GM19463 (cell line): ENCODE measurements around the gene TELO2.

Experiments used
- ATAC-seq: cut with Tn5 transposase; IDR thresholded peaks from one replicate; pipeline ENCODE4 v1.9.1; 2021; ENCODE audit warnings: mild to moderate bottlenecking, moderate library complexity; ENCODE audit not compliant: unreplicated experiment

Gene TELO2

DNA sequence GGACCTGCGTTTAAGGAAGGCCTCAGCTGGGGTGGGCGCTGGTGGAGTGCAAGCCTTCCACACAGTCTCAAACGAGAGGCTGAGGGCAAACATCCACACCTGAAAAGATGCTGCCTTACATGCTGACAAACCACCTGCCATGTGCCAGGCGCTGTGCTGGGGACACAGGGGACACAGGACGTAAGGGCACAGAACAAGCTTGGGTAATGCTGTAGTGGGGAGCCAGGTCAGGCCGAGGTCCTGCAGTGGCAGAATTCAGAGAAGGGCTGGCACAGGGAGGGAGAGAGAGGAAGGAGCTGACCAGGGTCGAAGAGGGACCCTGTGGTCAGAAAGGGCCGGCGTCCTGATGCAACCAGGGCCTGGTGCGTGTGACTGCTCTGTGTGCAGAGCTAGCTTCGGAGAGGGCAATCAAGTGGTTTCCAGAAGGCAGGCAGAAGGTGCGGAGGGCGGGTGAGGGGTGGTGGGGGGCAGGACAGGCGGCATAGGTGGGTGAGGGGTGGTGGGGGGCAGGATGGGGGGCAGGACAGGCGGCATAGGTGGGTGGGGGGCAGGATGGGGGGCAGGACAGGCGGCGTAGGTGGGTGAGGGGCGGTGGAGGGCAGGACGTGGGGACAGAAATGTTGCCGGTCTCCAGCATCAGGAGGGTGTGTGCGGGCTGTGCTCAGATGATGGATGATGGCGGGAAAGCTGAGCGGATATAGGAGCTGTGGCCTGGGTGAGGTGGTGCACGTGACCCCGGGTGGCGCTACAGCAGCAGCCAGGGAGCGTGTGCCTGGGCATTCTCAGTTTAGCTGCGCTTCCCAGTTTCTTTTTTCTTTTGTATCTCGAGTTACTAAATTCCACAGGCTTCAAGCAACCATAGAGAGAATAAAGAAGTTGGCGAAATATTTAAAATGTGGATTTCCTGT, 18.8 kb downstream of the TELO2 start:
- no peak for ATAC-seq

DNA sequence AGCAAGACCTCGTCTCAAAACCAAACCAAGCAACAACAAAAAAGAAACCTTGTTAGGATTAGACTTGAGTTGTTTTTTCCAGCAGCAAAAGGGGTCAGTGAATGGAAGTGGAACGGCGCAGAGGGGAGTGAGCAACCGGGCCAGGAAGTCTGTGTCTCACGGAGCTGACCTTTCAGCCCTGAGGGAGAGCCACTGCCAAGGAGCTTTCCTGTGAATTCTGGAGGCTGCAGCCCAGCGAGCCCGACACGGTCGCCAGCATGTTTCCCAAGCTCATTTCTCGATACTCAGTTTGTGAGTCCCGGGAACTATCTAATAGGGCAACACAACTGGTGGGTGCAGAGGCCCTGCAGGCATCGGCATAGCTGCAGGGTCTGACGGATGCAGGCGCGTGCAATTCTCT, 19.6 kb downstream of the TELO2 start:
- ATAC-seq, result no peak

DNA sequence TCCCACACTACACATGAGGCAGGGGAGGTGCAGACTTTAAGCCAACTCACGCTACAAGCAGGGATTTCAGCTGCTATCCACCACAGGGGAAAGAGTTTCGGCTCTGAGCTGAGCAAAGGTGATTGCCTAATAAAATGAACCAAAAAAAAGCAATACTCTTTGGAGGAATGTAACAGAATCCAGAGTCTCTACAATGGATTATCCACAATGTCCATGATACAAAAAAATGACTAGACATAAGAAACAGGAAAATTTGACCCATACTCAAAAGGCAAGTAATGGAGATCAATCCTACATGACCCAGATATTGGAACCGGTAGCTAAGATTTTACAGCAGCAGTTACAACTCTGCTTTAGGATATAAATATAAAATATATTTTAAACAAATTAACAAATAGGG, 21.3 kb downstream of the TELO2 start:
- no peak for ATAC-seq

DNA sequence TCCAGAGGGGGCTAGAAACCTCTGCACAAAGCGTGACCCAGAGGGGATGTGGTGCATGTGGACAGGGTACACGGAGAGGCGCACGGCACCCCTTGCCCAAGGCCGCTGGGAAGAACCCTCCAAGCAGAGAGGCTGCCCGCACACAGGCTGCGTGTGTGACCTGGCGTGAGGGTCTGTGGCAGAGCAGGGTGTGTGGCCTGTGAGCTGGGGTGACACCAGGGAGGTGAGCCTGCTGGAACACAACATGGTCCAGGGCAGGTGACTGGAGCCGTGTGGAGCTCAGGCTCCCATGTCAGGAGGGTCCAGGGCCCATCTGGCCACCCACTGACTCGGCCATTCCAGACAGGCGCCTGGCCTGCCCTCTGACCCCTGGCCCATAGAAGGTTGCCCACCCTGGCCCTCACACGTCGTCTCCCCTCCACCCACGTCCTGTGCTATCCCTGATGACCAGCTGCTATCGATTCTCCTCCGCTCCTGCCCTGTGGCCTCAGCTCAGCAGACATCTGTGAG, 25.5 kb downstream of the TELO2 start:
- ATAC-seq, result no peak

DNA sequence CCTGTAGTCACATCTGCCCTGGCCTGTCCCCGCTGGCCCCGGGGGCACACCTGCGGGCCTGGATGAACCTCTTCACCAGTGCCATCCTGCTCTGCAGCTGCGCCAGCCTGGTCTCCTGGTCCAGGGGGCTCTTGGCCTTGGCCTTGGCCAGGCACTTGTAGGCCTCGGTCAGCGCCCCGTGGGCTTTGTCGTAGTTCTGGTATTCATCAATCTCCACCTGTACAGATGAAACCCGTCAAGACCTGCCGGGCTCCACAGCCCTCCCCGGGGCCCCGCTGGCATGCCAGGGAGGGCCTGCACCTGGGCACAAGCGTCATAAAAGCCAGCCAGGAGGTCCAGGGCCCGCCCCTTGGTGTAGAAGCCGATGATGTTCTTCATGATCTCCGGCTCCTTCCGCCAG, 26.7 kb downstream of the TELO2 start:
- no peak for ATAC-seq

DNA sequence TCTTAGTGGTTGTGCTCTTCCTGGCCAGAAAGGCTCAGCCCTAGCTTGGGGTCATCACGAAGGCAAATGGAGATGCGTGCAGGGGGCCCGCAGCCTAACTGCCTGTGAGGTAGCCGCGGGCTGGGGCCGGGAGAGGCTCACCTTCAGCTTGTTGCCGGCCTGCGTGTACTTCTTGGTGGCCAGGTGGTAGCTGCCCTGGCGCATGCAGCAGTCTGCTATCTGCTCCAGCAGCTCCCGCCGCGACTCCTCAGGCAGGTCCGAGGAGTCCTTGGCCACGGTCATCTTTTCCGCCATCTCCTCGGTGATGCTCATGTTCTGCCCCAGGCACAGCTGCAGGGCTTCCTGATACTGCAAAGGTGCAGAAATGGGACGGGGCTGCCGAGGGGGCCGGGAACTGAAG, 27.3 kb downstream of the TELO2 start:
- ATAC-seq, result no peak

DNA sequence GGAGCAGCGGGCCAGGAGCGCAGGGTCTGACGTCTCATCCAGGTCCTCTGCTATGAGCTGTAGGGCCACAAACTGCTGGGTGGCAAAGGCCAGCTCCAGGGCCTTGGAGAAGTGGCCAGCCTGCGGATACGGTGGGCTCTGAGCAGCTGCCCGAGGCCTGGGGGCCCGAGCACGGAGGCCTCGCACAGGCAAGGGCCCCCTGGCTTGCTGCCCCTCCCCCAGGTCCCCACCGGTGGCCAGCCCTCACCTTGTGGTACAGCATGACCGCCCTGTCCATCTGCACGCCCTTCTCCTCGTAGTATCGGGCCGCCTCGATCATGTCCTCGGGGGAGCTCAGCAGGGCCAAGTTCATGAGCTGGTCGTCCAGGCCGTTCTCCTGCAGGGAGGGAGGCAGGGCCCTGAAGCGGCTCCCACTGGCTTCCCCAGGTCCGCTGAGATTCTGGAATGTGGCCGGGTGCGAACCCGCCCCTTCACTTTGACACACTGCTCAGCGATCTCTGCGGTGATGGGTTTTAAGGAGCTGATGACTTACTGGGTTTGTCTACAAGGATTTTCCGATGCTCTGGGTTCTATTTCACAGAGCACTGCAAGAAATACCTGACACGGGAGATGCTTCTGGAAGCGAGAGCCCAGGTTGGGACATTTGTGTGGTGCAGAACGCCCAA, 30.6 kb downstream of the TELO2 start:
- no peak for ATAC-seq

DNA sequence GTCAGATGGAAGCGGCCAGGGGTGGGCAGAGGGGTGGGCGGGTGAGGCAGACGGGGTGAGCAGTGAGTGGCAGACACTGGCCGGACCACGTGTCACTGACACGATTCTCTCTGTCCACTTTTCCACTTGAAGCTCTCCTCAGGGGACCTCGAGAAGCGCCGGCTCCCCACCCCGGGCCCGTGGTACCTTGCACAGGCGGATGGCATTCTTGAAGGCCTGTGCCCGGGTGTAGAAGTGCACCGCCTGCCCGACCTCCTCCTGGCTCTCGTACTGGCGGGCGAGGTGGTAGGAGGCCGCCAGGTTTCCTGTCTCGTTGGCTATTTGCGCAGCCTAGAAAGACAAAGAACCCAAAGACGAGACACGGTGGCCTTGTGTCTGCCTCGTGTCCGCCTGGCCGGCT, 31.2 kb downstream of the TELO2 start:
- no peak for ATAC-seq

DNA sequence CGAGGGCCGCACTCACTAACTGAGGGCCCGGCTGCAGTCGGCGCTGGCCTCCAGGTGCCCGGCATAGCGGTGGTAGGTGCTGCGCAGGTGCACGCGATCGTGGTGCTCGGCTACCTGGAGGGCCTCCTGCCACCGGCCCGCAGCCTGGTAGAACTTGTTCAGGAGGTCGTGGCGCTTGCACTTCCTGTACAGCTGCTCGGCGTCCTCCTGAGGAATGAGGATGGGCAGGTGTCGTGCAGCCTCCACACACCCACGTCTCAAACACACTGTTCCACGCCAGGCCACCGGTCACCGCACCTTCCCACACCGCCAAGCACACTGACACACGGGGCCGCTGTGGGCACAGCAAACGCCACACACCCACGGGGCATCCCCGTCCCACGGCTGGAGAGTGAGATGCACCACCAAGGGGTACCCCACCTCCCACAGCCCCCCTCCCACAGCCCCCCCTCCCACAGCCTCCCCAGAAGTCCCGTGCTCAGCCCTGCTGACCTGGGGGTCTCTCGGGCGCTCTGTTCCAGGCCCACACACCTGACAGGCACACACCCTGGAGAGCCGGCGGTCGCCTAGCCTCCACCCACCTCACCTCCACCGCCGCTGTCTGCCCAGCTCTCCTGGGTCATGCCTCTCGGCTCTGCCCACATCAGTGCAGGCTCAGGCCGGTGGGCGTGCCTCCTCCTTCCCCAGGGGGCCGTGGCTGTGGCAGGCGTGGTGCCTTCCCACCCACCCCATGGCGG, 32.9 kb downstream of the TELO2 start:
- no peak for ATAC-seq

DNA sequence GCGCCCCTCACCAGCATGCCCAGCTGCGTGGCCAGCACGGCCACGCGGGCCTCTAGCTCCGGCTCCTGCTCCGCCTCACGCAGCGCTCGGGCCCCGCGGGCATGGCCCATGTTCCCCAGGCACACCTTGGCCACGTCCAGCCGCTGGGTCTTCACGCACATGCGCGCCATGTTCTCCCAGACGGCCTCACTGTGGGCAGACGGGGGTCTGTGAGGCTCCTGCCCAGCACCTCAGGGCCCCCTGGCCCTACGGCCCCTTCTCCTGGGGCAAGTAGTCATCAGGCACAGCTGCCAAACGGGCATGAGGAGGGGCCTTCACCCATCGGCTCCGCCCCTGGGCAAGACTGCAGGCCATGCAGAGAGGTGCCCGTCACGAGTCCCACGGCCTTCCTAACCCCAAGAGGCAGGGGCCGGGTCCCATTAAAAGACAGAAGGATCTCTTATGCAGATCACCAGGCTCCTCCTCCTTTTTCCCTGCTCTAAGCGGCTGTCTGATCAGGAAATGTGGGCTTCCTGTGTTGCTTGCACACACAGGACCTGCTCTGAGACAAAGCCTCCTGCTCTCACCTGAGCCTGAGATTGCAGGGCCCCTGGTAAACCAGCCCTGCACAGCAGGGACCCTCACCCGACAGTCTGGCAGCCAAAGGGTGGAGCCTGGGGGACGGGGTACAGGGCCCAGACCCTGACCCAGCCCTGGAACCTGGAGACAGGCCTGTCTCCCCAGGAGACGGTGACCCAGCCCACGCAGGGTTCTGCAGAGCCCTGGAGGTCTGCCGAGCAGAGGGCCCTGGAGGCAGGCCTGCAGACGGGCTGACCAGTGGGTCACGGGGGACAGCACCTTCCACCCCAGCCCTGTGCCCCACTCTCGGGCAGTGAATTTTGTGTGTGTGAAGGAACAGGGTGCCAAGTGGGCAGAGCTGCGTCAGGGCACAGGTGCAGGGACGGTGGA, 33.7 kb downstream of the TELO2 start:
- no peak for ATAC-seq

DNA sequence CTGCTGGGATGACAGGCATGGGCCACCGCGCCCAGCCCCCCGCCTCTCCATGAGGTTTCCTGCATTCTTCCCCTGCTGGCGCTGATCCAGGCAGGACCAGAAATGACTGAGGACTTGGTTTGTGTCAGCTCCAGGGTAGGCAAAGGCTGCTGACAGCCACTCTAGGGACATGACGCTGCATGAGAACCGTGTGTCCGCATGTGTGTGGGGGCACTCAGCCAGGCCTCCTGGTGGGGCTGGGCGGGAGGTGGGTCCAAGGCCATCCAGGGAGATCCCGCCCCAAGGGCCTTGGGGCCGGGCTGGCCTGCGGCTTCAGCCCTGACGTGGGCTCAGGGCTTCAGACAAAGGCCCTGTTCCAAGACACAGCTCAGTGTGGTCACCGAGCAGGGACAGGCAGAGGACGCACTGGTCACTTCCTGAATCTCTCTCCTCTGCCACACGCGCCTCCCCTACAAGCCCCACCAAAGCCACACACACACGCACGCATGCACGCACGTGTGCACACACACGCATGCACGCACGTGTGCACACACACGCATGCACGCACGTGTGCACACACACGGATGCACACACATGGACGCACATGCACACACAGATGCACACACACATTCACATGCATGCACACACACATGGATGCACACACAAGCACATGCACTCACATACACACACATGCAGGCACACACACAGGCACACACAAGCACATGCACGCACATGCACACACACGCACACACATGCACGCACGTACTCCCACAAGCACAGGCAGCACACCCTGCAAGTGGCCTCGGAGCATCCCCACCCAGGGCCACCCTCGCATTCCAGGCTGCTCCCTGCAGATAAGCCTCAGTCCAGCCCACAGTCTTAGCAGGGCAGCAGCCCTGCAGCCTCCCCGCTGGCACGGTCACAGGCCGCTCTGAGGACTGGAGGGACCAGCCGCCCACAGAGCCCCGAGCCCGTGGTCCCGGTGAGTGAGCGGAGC, 35.0 kb downstream of the TELO2 start:
- no peak for ATAC-seq

DNA sequence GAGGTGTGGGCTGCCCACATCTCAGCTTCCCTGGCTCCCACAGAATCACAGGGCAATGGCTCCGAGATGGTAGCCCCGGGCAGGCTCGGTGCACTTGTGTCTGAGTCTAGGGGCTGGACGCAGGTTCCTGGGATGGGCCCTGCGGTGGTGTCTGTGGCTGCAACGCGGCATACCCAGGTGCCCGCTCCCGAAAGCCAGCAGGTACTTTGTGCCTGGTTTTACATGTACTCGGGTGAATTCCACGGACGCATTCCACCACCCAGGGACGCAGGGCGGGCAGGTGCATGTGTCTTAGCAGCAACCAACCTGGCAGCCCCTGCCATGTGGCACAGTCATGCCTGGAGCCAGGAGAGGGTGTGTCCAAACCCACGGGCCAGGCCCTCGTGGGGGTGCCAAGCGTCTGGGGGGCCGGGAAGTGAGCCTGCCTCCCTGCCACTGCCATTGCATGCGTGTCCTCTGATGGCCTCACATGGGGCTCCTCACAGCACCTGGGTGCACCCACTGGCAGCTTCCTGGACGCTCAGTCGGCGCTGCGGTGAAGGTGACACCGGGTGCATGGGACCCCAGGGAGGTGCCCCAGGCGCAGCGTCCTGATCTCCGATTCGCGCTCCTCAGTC, 35.9 kb downstream of the TELO2 start:
- no peak for ATAC-seq

DNA sequence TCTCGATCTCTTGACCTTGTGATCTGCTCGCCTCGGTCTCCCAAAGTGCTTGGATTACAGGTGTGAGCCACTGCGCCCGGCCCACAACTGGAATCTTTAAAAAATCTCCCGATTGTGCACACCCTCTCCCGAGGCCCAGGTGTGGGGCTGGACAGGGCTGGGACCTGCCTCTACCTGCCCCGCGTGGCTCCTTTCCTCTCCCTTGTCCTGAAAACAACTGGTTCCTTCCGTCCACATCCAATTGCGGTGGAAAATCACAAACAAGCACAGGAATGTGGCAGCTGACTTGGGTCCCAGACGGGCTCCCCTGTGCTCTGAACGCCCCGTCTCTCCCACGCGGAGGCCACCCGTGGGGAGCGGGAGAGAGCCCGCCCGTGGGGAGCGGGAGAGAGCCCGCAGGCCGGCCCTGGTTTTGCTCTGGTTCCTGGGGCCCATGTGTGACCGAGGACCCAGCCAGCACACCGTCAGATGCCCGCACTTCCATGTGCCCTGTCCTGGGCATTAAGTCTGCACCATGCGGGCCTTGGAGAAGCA, 37.3 kb downstream of the TELO2 start:
- ATAC-seq, result no peak

DNA sequence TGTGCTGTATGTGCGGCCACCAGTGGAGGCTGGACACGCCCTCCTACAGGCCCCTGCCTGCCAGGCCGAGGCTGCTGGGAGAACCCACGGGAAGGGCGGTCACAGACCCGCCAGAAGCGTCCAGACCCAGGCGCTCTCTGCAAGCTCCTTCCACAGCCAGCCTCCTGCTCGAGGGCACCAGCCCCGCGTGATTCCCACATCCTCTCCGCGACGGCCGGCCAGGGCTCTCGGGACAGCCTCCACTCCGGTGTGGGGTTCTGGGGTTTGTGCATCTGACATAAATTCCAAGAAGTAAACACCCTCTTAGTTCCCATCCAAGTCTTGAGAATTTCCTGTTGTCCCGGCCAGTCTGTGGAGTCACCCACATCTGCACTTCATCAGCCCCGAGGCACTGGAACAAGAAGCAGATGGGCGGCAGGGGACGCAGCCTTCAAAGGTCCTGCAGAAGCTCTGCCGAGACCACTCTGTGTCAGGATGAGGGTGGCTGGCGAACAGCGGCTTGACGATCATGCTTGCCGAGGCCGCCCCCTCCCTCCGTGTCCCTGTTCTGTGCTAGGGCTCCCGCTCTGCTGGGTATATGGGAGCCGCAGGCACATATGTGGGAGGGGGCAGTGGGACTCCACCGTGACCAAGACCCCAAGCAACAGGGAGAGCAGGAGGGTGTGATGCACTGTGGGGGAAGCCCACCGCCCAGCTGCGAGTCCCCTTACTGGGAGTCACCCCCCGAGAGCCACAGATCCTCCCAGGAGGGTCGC, 37.9 kb downstream of the TELO2 start:
- no peak for ATAC-seq

DNA sequence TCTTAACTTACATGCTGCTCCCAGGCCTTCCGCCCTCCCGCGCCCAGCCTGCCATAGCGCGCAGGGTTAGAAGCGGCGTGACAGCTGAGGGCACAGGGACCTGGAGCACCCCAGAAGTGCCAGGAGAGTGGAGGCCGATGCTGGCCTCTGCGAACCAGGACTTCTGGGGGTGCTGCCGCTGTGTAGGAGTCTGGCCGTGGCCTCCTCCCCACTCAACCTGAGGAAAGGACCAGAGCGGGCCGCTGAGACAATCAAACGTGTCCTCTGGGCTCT, 38.4 kb downstream of the TELO2 start:
- no peak for ATAC-seq

DNA sequence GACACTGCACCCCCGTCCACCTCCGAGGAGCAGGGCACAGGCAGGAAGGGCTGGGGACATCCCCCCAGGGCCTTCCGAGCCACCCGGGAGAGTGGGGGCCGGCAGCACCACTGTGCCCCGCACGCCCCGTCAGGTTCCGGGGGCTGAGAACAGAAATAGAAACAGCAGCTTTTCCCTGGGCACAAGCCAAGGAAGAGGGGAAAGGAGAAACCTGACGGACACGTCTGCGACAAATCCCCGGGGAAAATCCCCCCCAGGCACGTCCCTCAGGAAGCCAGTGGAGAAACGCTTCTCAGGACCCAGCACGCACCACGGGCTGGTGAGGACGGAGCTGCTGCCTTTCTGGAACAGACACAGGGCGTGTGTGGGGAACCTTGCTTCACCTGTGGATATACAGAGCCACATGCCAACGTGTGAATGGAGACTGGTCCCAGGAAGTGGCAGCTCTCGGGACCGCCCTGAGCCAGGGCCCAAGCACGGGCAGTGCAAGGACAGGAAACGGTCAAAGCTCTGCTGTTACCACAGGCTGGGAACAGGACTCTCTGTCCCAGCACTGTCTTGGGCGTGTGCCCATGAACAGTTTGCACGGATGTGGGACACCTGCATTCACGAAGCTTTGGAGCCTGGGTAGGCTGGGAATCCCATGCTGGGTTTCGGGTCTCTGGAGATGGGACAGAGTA, 39.1 kb downstream of the TELO2 start:
- no peak for ATAC-seq

DNA sequence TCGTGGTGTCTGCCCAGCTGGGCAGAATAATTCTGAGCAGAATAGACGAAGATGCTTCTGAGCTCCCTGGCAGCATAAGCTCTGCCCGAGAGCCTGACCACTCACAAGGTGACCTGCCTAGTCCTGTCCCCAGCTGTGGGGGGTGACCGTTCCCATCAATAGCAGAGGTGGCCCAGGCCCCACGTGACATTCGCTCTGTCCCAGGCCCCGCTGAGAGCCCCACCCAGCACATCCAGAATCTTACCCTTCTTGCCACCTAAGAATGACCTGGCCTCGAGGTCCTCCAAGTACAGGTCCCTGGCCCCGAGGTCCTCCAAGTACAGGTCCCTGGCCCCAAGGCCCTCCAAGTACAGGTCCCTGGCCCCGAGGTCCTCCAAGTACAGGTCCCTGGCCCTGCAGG, 39.6 kb downstream of the TELO2 start:
- no peak for ATAC-seq
